BJ (cell line): ENCODE measurements around the gene BCL2L1. TPM values are rescaled to one million over a fixed set of nuclear protein-coding genes. Genes with fewer than 3 reads are reported as not detected.

Source experiments
- CTCF ChIA-PET: fragments of 350-600 bp; formaldehyde crosslinking; extraction: SDS; loops from one replicate; lab custom pipeline; 2021; ENCODE audit warnings: antibody characterized with exemption, inconsistent platforms; lab: Yijun Ruan, JAX
- POLR2A ChIA-PET: fragments of 300-600 bp; sonication (Branson Sonifier 250); formaldehyde crosslinking; extraction: SDS; loops from one replicate; lab custom pipeline; 2021; ENCODE audit warnings: antibody characterized with exemption; lab: Charles Lee
- DNase-seq: peaks from one replicate; pipeline ENCODE4 v3.0.0-alpha.2; 2011; ENCODE audit warnings: low read depth
- H3K27me3 ChIP-seq: 2 replicates; pipeline ENCODE4 v1.6.0; 2011; ENCODE audit warnings: low read length; ENCODE audit not compliant: control insufficient read depth, insufficient read depth
- H3K36me3 ChIP-seq: 2 replicates; pipeline ENCODE4 v1.5.1; 2011; ENCODE audit warnings: low read length; ENCODE audit not compliant: control insufficient read depth, insufficient read depth
- H3K4me3 ChIP-seq: 2 replicates; pipeline ENCODE4 v1.5.1; 2011; ENCODE audit warnings: low read depth, mild to moderate bottlenecking, control low read depth, low read length
- polyA plus RNA-seq: library from polyadenylated mRNA; depleted of rRNA; stranded (reverse); fragments of >200 nt; gene quantifications from 2 replicates; pipeline ENCODE4 v1.2.3, GENCODE V29; 2011
- TF ChIP-seq, protein P1 (sequence below): IDR thresholded peaks from 2 replicates; pipeline ENCODE4 v1.5.1; 2011; ENCODE audit warnings: low read depth, mild to moderate bottlenecking, control low read depth, inconsistent platforms, low read length, moderate library complexity; ENCODE audit not compliant: insufficient read depth

The BCL2L1 gene
- polyA plus RNA-seq, 1 experiment = 90.7 TPM

- ChIA-PET POLR2A (no interaction called here), CTCF (interaction anchor here (0.6 to 10.9 kb wide), 9 partner anchors 13 to 148 kb away, joined by 3 to 287 read pairs (median 4); no protein-coding TSS in a partner anchor)
- DNase-seq = no peak
- TF ChIP-seq, protein P1, sequence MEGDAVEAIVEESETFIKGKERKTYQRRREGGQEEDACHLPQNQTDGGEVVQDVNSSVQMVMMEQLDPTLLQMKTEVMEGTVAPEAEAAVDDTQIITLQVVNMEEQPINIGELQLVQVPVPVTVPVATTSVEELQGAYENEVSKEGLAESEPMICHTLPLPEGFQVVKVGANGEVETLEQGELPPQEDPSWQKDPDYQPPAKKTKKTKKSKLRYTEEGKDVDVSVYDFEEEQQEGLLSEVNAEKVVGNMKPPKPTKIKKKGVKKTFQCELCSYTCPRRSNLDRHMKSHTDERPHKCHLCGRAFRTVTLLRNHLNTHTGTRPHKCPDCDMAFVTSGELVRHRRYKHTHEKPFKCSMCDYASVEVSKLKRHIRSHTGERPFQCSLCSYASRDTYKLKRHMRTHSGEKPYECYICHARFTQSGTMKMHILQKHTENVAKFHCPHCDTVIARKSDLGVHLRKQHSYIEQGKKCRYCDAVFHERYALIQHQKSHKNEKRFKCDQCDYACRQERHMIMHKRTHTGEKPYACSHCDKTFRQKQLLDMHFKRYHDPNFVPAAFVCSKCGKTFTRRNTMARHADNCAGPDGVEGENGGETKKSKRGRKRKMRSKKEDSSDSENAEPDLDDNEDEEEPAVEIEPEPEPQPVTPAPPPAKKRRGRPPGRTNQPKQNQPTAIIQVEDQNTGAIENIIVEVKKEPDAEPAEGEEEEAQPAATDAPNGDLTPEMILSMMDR = no peak
- H3K36me3 ChIP-seq = no peaks in the 10 kb centered on the region; the same call in 1 of the 2 replicates
- no peaks in the 10 kb centered on the region for H3K27me3 ChIP-seq
- peak overlapping the region; percentile 84 for H3K4me3 ChIP-seq
Observed at GRCh38 chr20:31720486-31721407, 1.9 kb downstream of the BCL2L1 start.

GRCh38 chr20:31719644-31720485, 2.8 kb downstream of the BCL2L1 start:
- no peak for DNase-seq
- TF ChIP-seq, protein P1 = no peak
- CTCF ChIA-PET = interaction anchor here (0.6 to 10.9 kb wide), 9 partner anchors 12 to 203 kb away, joined by 3 to 287 read pairs (median 4); no protein-coding TSS in a partner anchor
- H3K36me3 ChIP-seq = no peaks in the 10 kb centered on the region; the same call in 1 of the 2 replicates
- no peaks in the 10 kb centered on the region for H3K27me3 ChIP-seq
- H3K4me3 ChIP-seq = peak overlapping the region; percentile 84
- POLR2A ChIA-PET = interaction anchor here (0.6 kb wide), 1 partner anchor 9 kb away, joined by 9 read pairs; no protein-coding TSS in a partner anchor

DNA sequence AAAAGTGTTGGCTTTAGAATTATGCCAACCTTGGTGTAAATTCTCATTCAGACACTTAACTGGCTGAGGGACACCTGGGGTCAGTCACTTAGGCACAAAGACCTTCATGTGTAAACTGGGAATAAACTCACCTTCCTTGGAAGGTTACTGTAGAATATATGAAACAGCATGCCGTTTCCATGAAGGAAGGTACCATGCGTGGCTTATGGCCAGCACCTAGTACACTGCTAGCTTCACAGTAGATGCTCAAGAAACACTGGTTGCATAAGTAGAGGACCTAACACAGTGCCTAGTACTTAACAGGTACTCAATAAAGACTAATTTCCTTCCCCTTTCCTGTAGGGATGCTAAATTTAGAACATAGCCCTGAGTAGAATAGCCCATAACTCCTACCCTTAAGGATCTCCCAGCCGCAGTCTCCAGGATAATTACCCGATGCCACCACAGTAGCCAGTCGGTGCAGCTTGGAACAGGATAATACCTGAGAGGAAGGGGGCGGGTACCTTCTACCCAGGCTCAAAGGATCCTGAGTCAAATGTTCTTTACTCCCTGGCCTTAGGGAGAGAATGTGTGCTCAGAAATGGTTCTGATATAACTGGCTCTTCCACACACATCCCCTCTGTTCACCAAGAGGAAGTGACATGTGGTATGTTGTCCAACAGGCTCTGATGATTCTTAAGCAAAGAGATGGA, 3.6 kb downstream of the BCL2L1 start:
- POLR2A ChIA-PET = interaction anchor here (0.6 kb wide), 1 partner anchor 25 kb away, joined by 3 read pairs; no protein-coding TSS in a partner anchor
- TF ChIP-seq, protein P1 = no peak
- Histone ChIP-seq H3K36me3 (no peaks in the 10 kb centered on the region; the same call in 1 of the 2 replicates), H3K27me3 (no peaks in the 10 kb centered on the region), H3K4me3 (no peak overlapping the region)
- DNase-seq = no peak
- CTCF ChIA-PET = interaction anchor here (0.8 to 10.9 kb wide), 6 partner anchors 11 to 85 kb away, joined by 3 to 287 read pairs (median 4); no protein-coding TSS in a partner anchor

DNA sequence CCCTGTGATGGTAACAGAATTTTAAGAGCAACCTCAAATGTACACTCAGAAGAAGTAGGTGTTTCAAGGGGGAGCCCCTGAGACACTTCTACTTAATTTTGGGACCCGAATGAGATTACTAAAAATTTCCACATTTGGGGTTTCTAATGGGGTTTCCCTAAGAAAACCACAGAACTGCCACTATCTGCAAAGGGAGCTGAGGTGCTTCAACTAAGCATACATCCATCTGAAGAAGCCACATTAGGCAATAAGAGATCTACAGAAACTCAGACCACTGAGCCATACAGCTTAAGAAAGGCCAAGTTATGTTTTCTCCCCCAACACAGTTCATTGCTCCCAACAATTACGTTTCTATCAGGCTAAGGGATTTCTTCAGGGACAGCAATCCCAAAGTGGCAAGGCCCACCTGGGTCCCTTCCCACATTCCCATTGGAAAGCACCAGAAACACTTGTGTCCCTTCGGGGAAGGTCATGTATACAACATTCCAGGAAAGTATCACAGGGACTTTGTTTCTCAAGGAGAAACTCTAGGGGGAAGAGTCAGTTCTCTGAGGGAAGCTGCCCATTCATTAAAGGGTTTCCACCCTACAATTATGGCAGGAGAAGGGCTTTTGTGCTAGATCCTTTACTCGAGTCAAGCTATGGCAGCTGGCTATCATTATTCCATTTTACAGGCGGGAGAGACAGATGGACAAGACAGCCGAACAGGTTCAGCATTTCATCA, 5.0 kb downstream of the BCL2L1 start:
- H3K27me3 ChIP-seq = no peaks in the 10 kb centered on the region
- POLR2A ChIA-PET = no interaction called here
- TF ChIP-seq, protein P1 = no peak
- H3K36me3 ChIP-seq = no peaks in the 10 kb centered on the region; the same call in 1 of the 2 replicates
- CTCF ChIA-PET = interaction anchor here (10.9 kb wide), 1 partner anchor 57 kb away, joined by 287 read pairs; no protein-coding TSS in a partner anchor
- DNase-seq = no peak
- no peak overlapping the region for H3K4me3 ChIP-seq
